ENCODE data around the gene WRAP73.

The WRAP73 gene

DNA sequence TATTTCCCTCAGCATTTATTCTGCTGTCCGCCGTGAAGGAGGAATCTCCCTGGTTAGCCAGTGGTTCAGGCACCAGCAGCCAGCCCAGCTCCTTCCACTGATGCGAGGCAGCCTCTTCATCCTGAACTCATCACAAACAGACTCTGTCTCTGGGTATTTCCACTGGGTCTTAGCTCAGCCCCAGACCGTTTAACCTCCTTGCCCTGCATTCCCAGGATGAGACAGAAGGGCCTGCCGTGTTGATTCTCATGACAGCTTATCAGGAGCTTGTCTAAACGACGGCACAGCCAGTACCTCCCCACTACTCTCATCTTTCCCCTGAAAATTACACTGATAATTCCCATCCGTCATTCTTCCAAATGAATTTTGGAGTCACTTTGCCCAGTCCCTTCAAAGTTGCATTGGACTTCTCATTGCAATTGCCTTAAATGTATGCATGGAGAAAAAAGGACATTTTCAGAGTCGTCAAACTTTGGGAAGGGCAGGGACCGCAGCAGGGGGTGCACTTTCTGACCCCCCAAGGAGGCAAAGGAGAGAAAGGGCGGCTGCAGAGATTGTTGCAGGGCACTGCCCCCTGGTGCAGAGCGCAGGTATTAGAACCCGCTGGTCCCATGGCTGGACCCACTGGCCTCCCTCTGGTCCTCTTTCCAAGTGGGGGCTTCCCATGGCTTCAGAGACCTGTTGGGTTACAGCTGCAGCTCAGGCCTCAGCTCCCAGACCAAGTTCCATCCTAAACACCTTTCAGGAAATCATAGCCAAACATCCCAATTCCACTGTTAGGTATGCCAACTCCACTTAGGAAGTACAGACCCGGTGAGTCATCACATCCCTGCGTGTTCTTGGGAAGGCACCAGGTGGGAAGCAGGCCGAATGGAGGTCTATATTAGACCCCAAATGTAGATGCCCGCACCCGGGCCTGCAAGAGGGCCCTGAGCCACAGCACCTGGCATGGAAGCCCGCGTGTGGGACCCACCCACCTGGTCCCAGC is 34.9 kb downstream of the WRAP73 start:
- H2BK120ac ChIP-seq (ENCODE audit: low read depth, low read length) = no peak overlapping the region
- H3K79me1 ChIP-seq (ENCODE audit: low read length) = no peaks in the 10 kb centered on the region
- H3K27me3 ChIP-seq (ENCODE audit: insufficient read depth, low read length, poor library complexity) = no peaks in the 10 kb centered on the region
- no peak overlapping the region for H4K8ac ChIP-seq (ENCODE audit: low read depth, low read length)
- H3K9ac ChIP-seq (ENCODE audit: low read length) = no peak overlapping the region
- H3K27ac ChIP-seq (ENCODE audit: low read depth, low read length) = no peak overlapping the region
- H3K56ac ChIP-seq (ENCODE audit: low read length) = no peak overlapping the region
- peaks cover 16% of the 10 kb centered on the region for H3K4me1 ChIP-seq (ENCODE audit: control insufficient read depth, low read depth, low read length)
- H3K79me2 ChIP-seq (ENCODE audit: control insufficient read depth, insufficient read depth, low read length) = no peaks in the 10 kb centered on the region
- no peak overlapping the region for H3K4me3 ChIP-seq (ENCODE audit: low read length)
- H3K4ac ChIP-seq (ENCODE audit: low read depth, low read length) = no peak overlapping the region
- no peak overlapping the region for H3K18ac ChIP-seq (ENCODE audit: low read length)
- DNase-seq = peak; percentile 38
- WGBS (ENCODE audit: extremely low coverage, insufficient coverage, low lambda C conversion rate) = no CpG with 5 or more reads among the region's 20 CpGs
- H4K5ac ChIP-seq (ENCODE audit: low read length) = no peak overlapping the region
- no peaks in the 10 kb centered on the region for H3K36me3 ChIP-seq (ENCODE audit: control insufficient read depth, insufficient read depth, low read length)
- no peak overlapping the region for H3K4me2 ChIP-seq (ENCODE audit: low read length)
- H2BK15ac ChIP-seq (replicated peaks; ENCODE audit: low read depth) = no peak overlapping the region
- H2BK5ac ChIP-seq (ENCODE audit: low read length) = no peak overlapping the region
- H2AK5ac ChIP-seq (ENCODE audit: low read length) = no peak overlapping the region
- no peak overlapping the region for H3K23ac ChIP-seq (ENCODE audit: low read length)

DNA sequence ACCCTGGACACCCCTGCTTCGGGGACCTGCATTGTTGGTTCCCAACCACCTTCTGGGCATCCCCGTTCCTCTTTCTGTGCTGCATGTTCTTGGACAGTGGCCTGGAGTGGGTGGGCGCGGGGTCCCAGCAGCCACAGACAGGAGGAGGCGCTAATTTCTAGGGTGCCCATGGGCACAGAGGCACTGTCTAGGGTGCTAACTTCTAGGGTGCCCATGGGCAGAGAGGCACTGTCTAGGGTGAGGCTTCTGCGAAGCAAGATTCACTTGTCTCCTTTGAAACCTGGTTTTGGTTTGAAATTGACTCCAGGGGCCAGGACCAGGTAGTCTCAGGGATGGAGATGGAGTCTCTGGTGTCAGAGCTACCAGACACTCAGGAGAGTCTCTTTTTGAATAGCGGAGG is 37.8 kb downstream of the WRAP73 start:
- H2BK15ac ChIP-seq (replicated peaks; ENCODE audit: low read depth) = no peak overlapping the region
- no peak for DNase-seq
- H2BK120ac ChIP-seq (ENCODE audit: low read depth, low read length) = no peak overlapping the region
- H3K79me2 ChIP-seq (ENCODE audit: control insufficient read depth, insufficient read depth, low read length) = no peaks in the 10 kb centered on the region
- no peak overlapping the region for H2BK5ac ChIP-seq (ENCODE audit: low read length)
- WGBS (ENCODE audit: extremely low coverage, insufficient coverage, low lambda C conversion rate) = no CpG with 5 or more reads among the region's 7 CpGs
- no peaks in the 10 kb centered on the region for H3K27me3 ChIP-seq (ENCODE audit: insufficient read depth, low read length, poor library complexity)
- H3K36me3 ChIP-seq (ENCODE audit: control insufficient read depth, insufficient read depth, low read length) = no peaks in the 10 kb centered on the region
- no peak overlapping the region for H3K27ac ChIP-seq (ENCODE audit: low read depth, low read length)
- peaks cover 13% of the 10 kb centered on the region for H3K4me1 ChIP-seq (ENCODE audit: control insufficient read depth, low read depth, low read length)
- H3K56ac ChIP-seq (ENCODE audit: low read length) = peak overlapping the region; percentile 79
- no peaks in the 10 kb centered on the region for H3K79me1 ChIP-seq (ENCODE audit: low read length)
- no peak overlapping the region for H3K18ac ChIP-seq (ENCODE audit: low read length)
- H3K4me2 ChIP-seq (ENCODE audit: low read length) = peak overlapping the region; percentile 79
- H3K9ac ChIP-seq (ENCODE audit: low read length) = peak overlapping the region; percentile 56
- peak overlapping the region; percentile 98 for H3K23ac ChIP-seq (ENCODE audit: low read length)
- H4K8ac ChIP-seq (ENCODE audit: low read depth, low read length) = no peak overlapping the region
- H3K4ac ChIP-seq (ENCODE audit: low read depth, low read length) = no peak overlapping the region
- H3K4me3 ChIP-seq (ENCODE audit: low read length) = no peak overlapping the region
- no peak overlapping the region for H2AK5ac ChIP-seq (ENCODE audit: low read length)
- H4K5ac ChIP-seq (ENCODE audit: low read length) = no peak overlapping the region

DNA sequence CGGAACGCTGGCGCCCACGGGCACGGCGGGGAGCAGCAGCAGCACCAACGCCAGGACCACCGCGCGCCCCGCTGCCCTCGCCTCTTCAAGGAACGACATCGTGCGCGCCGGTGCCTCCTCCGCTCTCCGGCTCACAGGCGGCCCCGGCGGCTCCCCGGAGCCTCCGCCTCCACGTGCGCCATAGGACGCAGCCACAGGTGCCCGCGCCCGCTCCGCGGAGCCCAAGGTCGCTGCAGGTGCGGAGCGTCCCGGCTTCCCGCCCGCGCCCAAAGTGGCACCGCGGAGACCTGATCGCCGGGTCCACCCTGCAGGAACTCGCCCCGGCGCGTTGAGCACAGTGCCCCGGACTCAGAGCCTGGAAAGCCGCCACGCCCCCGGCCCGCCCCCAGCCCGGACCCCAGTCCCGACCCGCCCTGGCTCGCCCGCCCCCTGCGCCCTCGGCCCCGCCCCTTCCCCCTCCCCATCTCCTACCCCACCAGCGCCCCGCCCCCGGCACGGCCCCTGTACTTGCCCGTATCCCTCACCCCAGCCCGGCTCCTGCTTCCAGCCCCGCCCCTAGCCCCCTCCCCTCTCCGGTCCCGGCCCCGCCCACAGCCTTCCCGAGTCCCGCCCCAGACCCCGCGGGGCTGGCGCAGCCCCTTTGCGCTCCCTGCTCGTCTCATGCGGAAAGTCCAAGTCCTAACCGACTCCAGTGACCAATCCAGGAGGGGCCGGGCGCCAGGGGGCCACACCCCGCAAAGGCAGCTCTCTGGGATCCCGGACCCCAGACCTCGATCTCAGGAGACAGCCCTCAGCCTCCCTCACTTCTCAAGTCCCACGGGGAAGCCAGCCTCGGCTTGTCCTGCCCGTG is 38.5 kb downstream of the WRAP73 start, which contains the start of gene MEGF6:
TSS of gene MEGF6 (minus strand) at position 339 of the 850 bp plus-strand sequence. CDS start at position 99, 240 bp downstream.
- Histone ChIP-seq H3K18ac (ENCODE audit: low read length) (peak within 1 kb of the TSS; percentile 32), H4K8ac (ENCODE audit: low read depth, low read length) (no peak within 1 kb of the TSS), H3K36me3 (ENCODE audit: control insufficient read depth, insufficient read depth, low read length) (no peaks in the 10 kb centered on the region), H3K4me2 (ENCODE audit: low read length) (peak within 1 kb of the TSS; percentile 79), H2BK15ac (replicated peaks; ENCODE audit: low read depth) (no peak within 1 kb of the TSS), H3K27me3 (ENCODE audit: insufficient read depth, low read length, poor library complexity) (no peaks in the 10 kb centered on the region), H3K79me1 (ENCODE audit: low read length) (no peaks in the 10 kb centered on the region), H2AK5ac (ENCODE audit: low read length) (no peak within 1 kb of the TSS), H3K9ac (ENCODE audit: low read length) (peak within 1 kb of the TSS; percentile 80), H4K5ac (ENCODE audit: low read length) (no peak within 1 kb of the TSS), H2BK120ac (ENCODE audit: low read depth, low read length) (no peak within 1 kb of the TSS), H3K4ac (ENCODE audit: low read depth, low read length) (no peak within 1 kb of the TSS), H2BK5ac (ENCODE audit: low read length) (no peak within 1 kb of the TSS), H3K4me3 (ENCODE audit: low read length) (peak within 1 kb of the TSS; percentile 47), H3K23ac (ENCODE audit: low read length) (peak within 1 kb of the TSS; percentile 98), H3K79me2 (ENCODE audit: control insufficient read depth, insufficient read depth, low read length) (no peaks in the 10 kb centered on the region), H3K4me1 (ENCODE audit: control insufficient read depth, low read depth, low read length) (peaks cover 13% of the 10 kb centered on the region), H3K27ac (ENCODE audit: low read depth, low read length) (no peak within 1 kb of the TSS), H3K56ac (ENCODE audit: low read length) (peak within 1 kb of the TSS; percentile 92)
- WGBS (ENCODE audit: extremely low coverage, insufficient coverage, low lambda C conversion rate) = no CpG with 5 or more reads among the region's 87 CpGs
- DNase-seq = peak; percentile 94

DNA sequence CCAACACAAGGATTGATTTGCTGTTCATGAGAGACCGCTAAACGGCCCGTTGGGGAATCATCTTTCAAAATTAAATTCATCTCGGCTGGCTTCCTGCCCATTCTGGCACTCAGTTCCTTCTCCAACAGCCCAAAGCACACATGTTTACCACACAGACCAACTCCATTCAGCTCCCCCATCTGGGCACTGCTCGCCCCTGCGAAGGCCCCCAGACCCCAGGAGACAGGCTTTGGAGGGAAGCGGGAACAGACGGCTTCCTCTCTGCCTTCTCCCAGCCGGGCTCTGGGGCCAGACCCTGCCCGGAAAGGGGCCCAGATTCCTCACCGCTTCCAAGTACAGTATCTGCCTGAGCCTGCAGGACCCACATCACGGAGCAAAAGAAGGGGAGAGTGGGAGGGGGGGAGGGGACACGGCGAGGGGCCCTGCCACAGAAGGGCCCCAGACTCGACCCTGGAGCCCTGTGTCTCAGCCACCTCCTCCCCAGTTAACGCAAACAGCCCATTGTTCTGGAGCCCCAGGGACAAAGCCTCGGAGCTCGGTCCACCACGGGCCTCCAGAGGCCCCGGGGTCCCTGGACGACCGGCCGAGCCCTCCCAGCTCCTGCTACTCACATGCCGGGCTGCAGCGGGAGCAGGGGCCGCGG is 39.3 kb downstream of the WRAP73 start:
- peak overlapping the region; percentile 80 for H3K9ac ChIP-seq (ENCODE audit: low read length)
- H3K23ac ChIP-seq (ENCODE audit: low read length) = no peak overlapping the region
- no peaks in the 10 kb centered on the region for H3K79me1 ChIP-seq (ENCODE audit: low read length)
- peak overlapping the region; percentile 78 for H3K4me2 ChIP-seq (ENCODE audit: low read length)
- no peak overlapping the region for H2BK120ac ChIP-seq (ENCODE audit: low read depth, low read length)
- no peak overlapping the region for H3K27ac ChIP-seq (ENCODE audit: low read depth, low read length)
- H3K79me2 ChIP-seq (ENCODE audit: control insufficient read depth, insufficient read depth, low read length) = no peaks in the 10 kb centered on the region
- H2BK5ac ChIP-seq (ENCODE audit: low read length) = no peak overlapping the region
- peak overlapping the region; percentile 47 for H3K4me3 ChIP-seq (ENCODE audit: low read length)
- peak overlapping the region; percentile 92 for H3K56ac ChIP-seq (ENCODE audit: low read length)
- H2AK5ac ChIP-seq (ENCODE audit: low read length) = no peak overlapping the region
- WGBS (ENCODE audit: extremely low coverage, insufficient coverage, low lambda C conversion rate) = no CpG with 5 or more reads among the region's 27 CpGs
- no peak overlapping the region for H4K5ac ChIP-seq (ENCODE audit: low read length)
- H2BK15ac ChIP-seq (replicated peaks; ENCODE audit: low read depth) = no peak overlapping the region
- peak overlapping the region; percentile 32 for H3K18ac ChIP-seq (ENCODE audit: low read length)
- peaks cover 13% of the 10 kb centered on the region for H3K4me1 ChIP-seq (ENCODE audit: control insufficient read depth, low read depth, low read length)
- no peak overlapping the region for H3K4ac ChIP-seq (ENCODE audit: low read depth, low read length)
- H3K36me3 ChIP-seq (ENCODE audit: control insufficient read depth, insufficient read depth, low read length) = no peaks in the 10 kb centered on the region
- H4K8ac ChIP-seq (ENCODE audit: low read depth, low read length) = no peak overlapping the region
- no peaks in the 10 kb centered on the region for H3K27me3 ChIP-seq (ENCODE audit: insufficient read depth, low read length, poor library complexity)
- peak; percentile 54 for DNase-seq

DNA sequence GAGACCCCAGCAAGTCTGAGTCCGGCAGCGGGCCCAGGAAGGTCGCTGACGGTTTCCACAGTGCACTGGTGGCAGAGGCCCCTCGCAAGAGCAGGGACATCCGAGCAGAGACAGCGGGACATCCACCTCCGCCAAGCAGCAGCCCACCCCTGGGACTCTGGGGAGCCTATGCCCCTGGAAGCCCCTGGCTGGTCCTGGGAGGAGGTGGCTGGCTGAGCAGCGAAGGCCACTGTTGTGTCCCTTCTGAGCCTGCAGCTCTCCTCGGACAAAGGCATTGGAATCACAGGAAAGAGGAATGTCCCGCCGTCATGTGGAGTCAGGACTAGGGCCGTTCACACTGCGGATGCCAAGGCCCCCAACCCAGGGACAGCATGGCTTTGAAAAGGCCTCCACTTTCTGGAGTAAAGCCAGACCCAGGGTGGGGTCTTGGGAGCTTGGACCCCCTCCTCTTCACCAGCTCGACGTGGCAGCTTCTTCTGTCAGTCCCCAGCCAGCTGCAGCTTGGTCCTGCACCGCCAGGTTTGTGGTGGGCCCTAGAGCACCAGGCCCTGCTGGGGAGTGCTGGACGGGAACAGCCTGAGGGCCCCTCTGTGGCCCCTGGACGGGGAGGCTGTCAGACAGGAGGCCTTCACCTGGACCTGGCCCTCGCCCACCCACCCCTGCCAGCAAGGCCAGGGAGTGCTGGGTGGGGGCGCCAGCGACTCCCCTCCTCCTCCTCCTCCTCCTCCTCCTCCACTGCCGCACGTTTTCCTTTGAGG is 40.0 kb downstream of the WRAP73 start:
- no peak overlapping the region for H3K27ac ChIP-seq (ENCODE audit: low read depth, low read length)
- no CpG with 5 or more reads among the region's 24 CpGs for WGBS (ENCODE audit: extremely low coverage, insufficient coverage, low lambda C conversion rate)
- no peak overlapping the region for H3K4ac ChIP-seq (ENCODE audit: low read depth, low read length)
- H3K4me3 ChIP-seq (ENCODE audit: low read length) = no peak overlapping the region
- no peak overlapping the region for H2AK5ac ChIP-seq (ENCODE audit: low read length)
- peak overlapping the region; percentile 92 for H3K56ac ChIP-seq (ENCODE audit: low read length)
- no peak overlapping the region for H2BK15ac ChIP-seq (replicated peaks; ENCODE audit: low read depth)
- H3K79me1 ChIP-seq (ENCODE audit: low read length) = peaks cover 2% of the 10 kb centered on the region
- H3K4me2 ChIP-seq (ENCODE audit: low read length) = no peak overlapping the region
- H3K36me3 ChIP-seq (ENCODE audit: control insufficient read depth, insufficient read depth, low read length) = no peaks in the 10 kb centered on the region
- no peaks in the 10 kb centered on the region for H3K27me3 ChIP-seq (ENCODE audit: insufficient read depth, low read length, poor library complexity)
- H3K79me2 ChIP-seq (ENCODE audit: control insufficient read depth, insufficient read depth, low read length) = no peaks in the 10 kb centered on the region
- no peak overlapping the region for H3K18ac ChIP-seq (ENCODE audit: low read length)
- no peak overlapping the region for H2BK5ac ChIP-seq (ENCODE audit: low read length)
- no peak overlapping the region for H4K8ac ChIP-seq (ENCODE audit: low read depth, low read length)
- no peak overlapping the region for H3K9ac ChIP-seq (ENCODE audit: low read length)
- H3K23ac ChIP-seq (ENCODE audit: low read length) = no peak overlapping the region
- H4K5ac ChIP-seq (ENCODE audit: low read length) = no peak overlapping the region
- H2BK120ac ChIP-seq (ENCODE audit: low read depth, low read length) = no peak overlapping the region
- peaks cover 13% of the 10 kb centered on the region for H3K4me1 ChIP-seq (ENCODE audit: control insufficient read depth, low read depth, low read length)
- peak; percentile 45 for DNase-seq

All from mesendoderm (in vitro differentiated cells).